ENCODE measurements around the gene VPS33B. TPM values are rescaled to one million over a fixed set of nuclear protein-coding genes. Genes with fewer than 3 reads are reported as not detected.
A peak's percentile ranks its signal among the peaks of the same experiment; 100 is the strongest.

The VPS33B gene
- total RNA-seq, 2 experiments from 2014 or later: 3.9 to 13.0 TPM

DNA sequence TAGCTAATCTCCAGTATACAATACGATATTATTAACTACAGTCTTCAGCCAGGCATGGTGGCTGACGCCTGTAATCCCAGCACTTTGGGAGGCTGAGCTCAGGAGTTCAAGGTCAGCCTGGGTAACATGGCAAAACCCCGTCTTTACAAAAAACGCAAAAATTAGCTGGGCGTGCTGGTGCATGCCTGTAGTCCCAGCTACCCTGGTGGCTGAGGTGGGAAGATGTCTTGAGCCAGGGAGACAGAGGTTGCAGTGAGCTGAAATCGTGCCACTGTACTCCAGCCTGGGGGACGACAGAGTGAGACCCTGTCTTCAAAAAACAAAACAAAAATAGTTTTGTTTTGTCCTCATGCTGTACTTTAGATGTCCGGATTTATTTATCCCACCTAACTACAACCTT lies 48.5 kb upstream of the VPS33B start:
- H3K4me3 ChIP-seq (ENCODE audit: low read depth, low read length, poor library complexity, severe bottlenecking): no peak overlapping the region
- intact Hi-C loops (cut with micrococcal nuclease; ENCODE audit: unreplicated experiment): no loop called here
- H4K20me1 ChIP-seq (ENCODE audit: insufficient read depth, low read length): no peaks in the 10 kb centered on the region
- ChIA-PET CTCF (ENCODE audit: unreplicated experiment) (no interaction called here), POLR2A (interaction anchor here (0.6 kb wide), 1 partner anchor 930 kb away, joined by 4 read pairs; no protein-coding TSS in a partner anchor)
- H3K9me2 ChIP-seq (ENCODE audit: insufficient read depth, low read length): no peaks in the 10 kb centered on the region
- no peaks in the 10 kb centered on the region for H3K4me1 ChIP-seq (ENCODE audit: insufficient read depth, low read length, poor library complexity, severe bottlenecking)
- no TSS peak for BruUV-seq (replicated peaks)
- no peak for TF ChIP-seq EZH2phosphoT487 (IDR thresholded peaks at IDR 0.05; ENCODE audit: borderline replicate concordance, low read depth, low read length)
- TF ChIP-seq, protein P1, sequence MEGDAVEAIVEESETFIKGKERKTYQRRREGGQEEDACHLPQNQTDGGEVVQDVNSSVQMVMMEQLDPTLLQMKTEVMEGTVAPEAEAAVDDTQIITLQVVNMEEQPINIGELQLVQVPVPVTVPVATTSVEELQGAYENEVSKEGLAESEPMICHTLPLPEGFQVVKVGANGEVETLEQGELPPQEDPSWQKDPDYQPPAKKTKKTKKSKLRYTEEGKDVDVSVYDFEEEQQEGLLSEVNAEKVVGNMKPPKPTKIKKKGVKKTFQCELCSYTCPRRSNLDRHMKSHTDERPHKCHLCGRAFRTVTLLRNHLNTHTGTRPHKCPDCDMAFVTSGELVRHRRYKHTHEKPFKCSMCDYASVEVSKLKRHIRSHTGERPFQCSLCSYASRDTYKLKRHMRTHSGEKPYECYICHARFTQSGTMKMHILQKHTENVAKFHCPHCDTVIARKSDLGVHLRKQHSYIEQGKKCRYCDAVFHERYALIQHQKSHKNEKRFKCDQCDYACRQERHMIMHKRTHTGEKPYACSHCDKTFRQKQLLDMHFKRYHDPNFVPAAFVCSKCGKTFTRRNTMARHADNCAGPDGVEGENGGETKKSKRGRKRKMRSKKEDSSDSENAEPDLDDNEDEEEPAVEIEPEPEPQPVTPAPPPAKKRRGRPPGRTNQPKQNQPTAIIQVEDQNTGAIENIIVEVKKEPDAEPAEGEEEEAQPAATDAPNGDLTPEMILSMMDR (conservative IDR thresholded peaks at IDR 0.05; ENCODE audit: low read length): no peak
- no peak overlapping the region for H2AFZ ChIP-seq (ENCODE audit: low read length)
- no peak overlapping the region for H3K4me2 ChIP-seq (ENCODE audit: low read length)
- H3K36me3 ChIP-seq (ENCODE audit: insufficient read depth, low read length): no peaks in the 10 kb centered on the region
- no peaks in the 10 kb centered on the region for H3K9me3 ChIP-seq (ENCODE audit: low read length)
- H3K27ac ChIP-seq (ENCODE audit: low read depth, low read length, poor library complexity, severe bottlenecking): no peak overlapping the region
- DNase-seq (ENCODE audit: low spot score): no peak
- H3K79me2 ChIP-seq (ENCODE audit: insufficient read depth, low read depth, low read length): no peaks in the 10 kb centered on the region

DNA sequence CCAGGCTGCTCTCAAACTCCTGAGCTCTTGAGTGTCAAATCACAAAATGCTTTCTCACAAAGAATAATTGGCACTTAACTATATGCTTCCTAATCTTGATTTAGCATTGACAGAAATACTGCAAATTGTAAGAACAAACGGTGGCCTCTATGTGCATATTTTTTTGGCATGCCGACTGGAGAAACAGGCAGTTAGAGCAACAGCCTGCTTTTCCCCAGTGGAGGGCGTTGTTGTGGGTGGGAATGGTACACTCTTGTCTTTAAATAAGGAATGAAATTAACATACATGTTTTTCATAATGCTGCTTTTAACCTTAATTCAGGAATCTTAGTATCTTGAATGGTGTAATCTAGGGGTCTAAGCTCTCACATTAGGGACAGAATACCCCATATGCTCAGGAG lies 46.6 kb upstream of the VPS33B start:
- no peak overlapping the region for H3K27ac ChIP-seq (ENCODE audit: low read depth, low read length, poor library complexity, severe bottlenecking)
- no peak overlapping the region for H3K4me3 ChIP-seq (ENCODE audit: low read depth, low read length, poor library complexity, severe bottlenecking)
- no peak overlapping the region for H2AFZ ChIP-seq (ENCODE audit: low read length)
- no peaks in the 10 kb centered on the region for H3K9me3 ChIP-seq (ENCODE audit: low read length)
- ChIA-PET CTCF (ENCODE audit: unreplicated experiment) (no interaction called here), POLR2A (no interaction called here)
- H3K79me2 ChIP-seq (ENCODE audit: insufficient read depth, low read depth, low read length): no peaks in the 10 kb centered on the region
- no peak overlapping the region for H3K4me2 ChIP-seq (ENCODE audit: low read length)
- no peaks in the 10 kb centered on the region for H3K9me2 ChIP-seq (ENCODE audit: insufficient read depth, low read length)
- TF ChIP-seq, protein P1 (conservative IDR thresholded peaks at IDR 0.05; ENCODE audit: low read length): peak; percentile 46; the same call in 1 of the 2 replicates
- no peak for TF ChIP-seq EZH2phosphoT487 (IDR thresholded peaks at IDR 0.05; ENCODE audit: borderline replicate concordance, low read depth, low read length)
- no peak for DNase-seq (ENCODE audit: low spot score)
- intact Hi-C loops (cut with micrococcal nuclease; ENCODE audit: unreplicated experiment): no loop called here
- H3K4me1 ChIP-seq (ENCODE audit: insufficient read depth, low read length, poor library complexity, severe bottlenecking): no peaks in the 10 kb centered on the region
- H4K20me1 ChIP-seq (ENCODE audit: insufficient read depth, low read length): no peaks in the 10 kb centered on the region
- no TSS peak for BruUV-seq (replicated peaks)
- H3K36me3 ChIP-seq (ENCODE audit: insufficient read depth, low read length): no peaks in the 10 kb centered on the region

DNA sequence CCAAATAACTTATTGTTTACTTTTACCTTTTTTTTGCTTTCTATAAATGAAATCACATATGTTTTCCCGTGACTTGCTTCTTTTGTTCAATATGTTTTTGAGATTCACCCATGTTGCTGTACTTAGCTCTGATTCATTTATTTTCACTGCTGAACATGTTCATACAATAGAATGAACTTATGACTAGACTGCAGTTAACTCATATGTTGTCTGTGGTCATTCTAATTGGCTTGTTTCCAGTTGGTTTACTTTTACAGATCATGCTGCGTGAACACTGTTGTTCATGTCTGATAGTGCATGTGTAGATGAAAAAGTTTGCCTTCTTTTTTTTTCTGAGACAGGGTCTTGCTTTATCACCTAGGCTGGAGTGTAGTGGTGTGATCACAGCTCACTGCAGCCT lies 46.0 kb upstream of the VPS33B start:
- intact Hi-C loops (cut with micrococcal nuclease; ENCODE audit: unreplicated experiment): no loop called here
- Histone ChIP-seq H3K36me3 (ENCODE audit: insufficient read depth, low read length) (no peaks in the 10 kb centered on the region), H2AFZ (ENCODE audit: low read length) (no peak overlapping the region), H3K27ac (ENCODE audit: low read depth, low read length, poor library complexity, severe bottlenecking) (no peak overlapping the region), H3K9me2 (ENCODE audit: insufficient read depth, low read length) (no peaks in the 10 kb centered on the region), H4K20me1 (ENCODE audit: insufficient read depth, low read length) (no peaks in the 10 kb centered on the region), H3K9me3 (ENCODE audit: low read length) (no peaks in the 10 kb centered on the region), H3K4me2 (ENCODE audit: low read length) (no peak overlapping the region), H3K4me3 (ENCODE audit: low read depth, low read length, poor library complexity, severe bottlenecking) (no peak overlapping the region), H3K79me2 (ENCODE audit: insufficient read depth, low read depth, low read length) (no peaks in the 10 kb centered on the region), H3K4me1 (ENCODE audit: insufficient read depth, low read length, poor library complexity, severe bottlenecking) (no peaks in the 10 kb centered on the region)
- CTCF ChIA-PET (ENCODE audit: unreplicated experiment): no interaction called here
- no peak for DNase-seq (ENCODE audit: low spot score)
- POLR2A ChIA-PET: no interaction called here
- no peak for TF ChIP-seq EZH2phosphoT487 (IDR thresholded peaks at IDR 0.05; ENCODE audit: borderline replicate concordance, low read depth, low read length)
- TF ChIP-seq, protein P1 (conservative IDR thresholded peaks at IDR 0.05; ENCODE audit: low read length): no peak
- no TSS peak for BruUV-seq (replicated peaks)
